Neural progenitor cell (in vitro differentiated cells): Measurements from ENCODE around the gene FMN1. TPM values are rescaled to one million over a fixed set of nuclear protein-coding genes. Genes with fewer than 3 reads are reported as not detected.
"Not testable (repeated sequence)": the region's sequence is repeated elsewhere in the genome, so short reads cannot be mapped to it uniquely, and the experiment has no call there.

Experiments used
- DNase-seq: peaks from one replicate; pipeline ENCODE4 v3.0.0-alpha.2; 2016; ENCODE audit warnings: low spot score
- H2AFZ ChIP-seq: fragments of 200-600 bp; sonication (generic); replicated peaks from 2 replicates; pipeline ENCODE4 v1.6.1; 2016; ENCODE audit warnings: antibody characterized with exemption
- H3F3A ChIP-seq: fragments of 200-600 bp; sonication (generic); 2 replicates; pipeline ENCODE4 v1.6.1; 2016; ENCODE audit warnings: antibody characterized with exemption, low read depth
- H3K27ac ChIP-seq: fragments of 200-600 bp; sonication (generic); 2 replicates; pipeline ENCODE4 v1.5.1; 2016; ENCODE audit warnings: mild to moderate bottlenecking
- H3K27me3 ChIP-seq: fragments of 200-600 bp; sonication (generic); 2 replicates; pipeline ENCODE4 v1.6.1; 2016; ENCODE audit warnings: mild to moderate bottlenecking, moderate library complexity
- H3K36me3 ChIP-seq: fragments of 200-600 bp; sonication (generic); 2 replicates; pipeline ENCODE4 v1.5.1; 2016
- H3K4me1 ChIP-seq: fragments of 200-600 bp; sonication (generic); 2 replicates; pipeline ENCODE4 v1.6.1; 2016; ENCODE audit warnings: mixed run types
- H3K4me2 ChIP-seq: fragments of 200-600 bp; sonication (generic); 2 replicates; pipeline ENCODE4 v1.6.1; 2016
- H3K4me3 ChIP-seq: fragments of 200-600 bp; sonication (generic); 2 replicates; pipeline ENCODE4 v1.5.1; 2016
- H3K79me2 ChIP-seq: fragments of 200-600 bp; sonication (generic); 2 replicates; pipeline ENCODE4 v1.6.1; 2016; ENCODE audit warnings: low read depth
- H3K9ac ChIP-seq: fragments of 200-600 bp; sonication (generic); 2 replicates; pipeline ENCODE4 v1.6.1; 2016
- H3K9me3 ChIP-seq: fragments of 200-600 bp; sonication (generic); 2 replicates; pipeline ENCODE4 v1.5.1; 2016; ENCODE audit warnings: low read depth
- H4K20me1 ChIP-seq: fragments of 200-600 bp; sonication (generic); 2 replicates; pipeline ENCODE4 v1.6.1; 2016; ENCODE audit warnings: low read depth
- H3K27ac Mint-ChIP-seq: 3 replicates; pipeline ENCODE4 v1.8.0; 2021; ENCODE audit warnings: mixed read lengths
- H3K27me3 Mint-ChIP-seq: 2 replicates; pipeline ENCODE4 v1.8.0; 2022; ENCODE audit warnings: low read depth, mild to moderate bottlenecking, inconsistent platforms, moderate library complexity, mixed read lengths; ENCODE audit not compliant: insufficient read depth
- H3K36me3 Mint-ChIP-seq: 3 replicates; pipeline ENCODE4 v1.8.0; 2021; ENCODE audit warnings: mixed read lengths
- H3K4me1 Mint-ChIP-seq: 3 replicates; pipeline ENCODE4 v1.8.0; 2021; ENCODE audit warnings: mixed read lengths
- H3K4me3 Mint-ChIP-seq: 3 replicates; pipeline ENCODE4 v1.8.0; 2021; ENCODE audit warnings: mild to moderate bottlenecking, moderate library complexity, mixed read lengths
- H3K9me3 Mint-ChIP-seq: 3 replicates; pipeline ENCODE4 v1.8.0; 2020; ENCODE audit warnings: mixed read lengths
- CTCF ChIP-seq: fragments of 200-600 bp; sonication (generic); IDR thresholded peaks from 2 replicates; pipeline ENCODE4 v1.5.1; 2017; ENCODE audit warnings: antibody characterized with exemption, mild to moderate bottlenecking
- EZH2 ChIP-seq: fragments of 200-600 bp; sonication (generic); IDR thresholded peaks from 2 replicates; pipeline ENCODE4 v1.6.1; 2017; ENCODE audit warnings: antibody characterized with exemption, mild to moderate bottlenecking, moderate library complexity
- EZH2phosphoT487 ChIP-seq: fragments of 200-600 bp; sonication (generic); IDR thresholded peaks from 2 replicates; pipeline ENCODE4 v1.6.1; 2017; ENCODE audit warnings: antibody characterized with exemption
- total RNA-seq: library from RNA; depleted of rRNA; stranded (reverse); fragments of >200 nt; gene quantifications from 2 replicates; pipeline ENCODE4 v1.2.3, GENCODE V29; 2015; ENCODE audit warnings: low replicate concordance

The FMN1 gene
- total RNA-seq, 1 donor from 2014 or later = 5.7 TPM

GRCh38 chr15:33074212-33074611 is 120.3 kb downstream of the FMN1 start:
- peak overlapping the region; percentile 58 for H3K27ac ChIP-seq
- Mint-ChIP-seq H3K27ac (no peak overlapping the region), H3K27me3 (peaks cover 3% of the 10 kb centered on the region), H3K4me1 (peaks cover 13% of the 10 kb centered on the region), H3K4me3 (no peak overlapping the region), H3K9me3 (no peaks in the 10 kb centered on the region), H3K36me3 (no peaks in the 10 kb centered on the region)
- no peak overlapping the region for H2AFZ ChIP-seq
- no peaks in the 10 kb centered on the region for H4K20me1 ChIP-seq
- H3K4me3 ChIP-seq = no peak overlapping the region
- H3K27me3 ChIP-seq = no peaks in the 10 kb centered on the region
- H3K9ac ChIP-seq = no peak overlapping the region
- TF ChIP-seq EZH2 (no peak), CTCF (no peak), EZH2phosphoT487 (no peak)
- H3K79me2 ChIP-seq = no peaks in the 10 kb centered on the region
- no peaks in the 10 kb centered on the region for H3K9me3 ChIP-seq
- H3F3A ChIP-seq = peaks cover 11% of the 10 kb centered on the region
- no peaks in the 10 kb centered on the region for H3K36me3 ChIP-seq
- H3K4me1 ChIP-seq = peaks cover 6% of the 10 kb centered on the region
- H3K4me2 ChIP-seq = peak overlapping the region; percentile 1
- DNase-seq = no peak

GRCh38 chr15:33071451-33071850 is 123.1 kb downstream of the FMN1 start:
- TF ChIP-seq EZH2phosphoT487 (no peak), EZH2 (no peak), CTCF (no peak)
- Histone ChIP-seq H3K36me3 (no peaks in the 10 kb centered on the region), H3K9me3 (no peaks in the 10 kb centered on the region), H3F3A (peaks cover 11% of the 10 kb centered on the region), H2AFZ (no peak overlapping the region), H3K4me3 (no peak overlapping the region), H3K79me2 (no peaks in the 10 kb centered on the region), H3K27me3 (no peaks in the 10 kb centered on the region), H3K9ac (no peak overlapping the region), H3K4me2 (no peak overlapping the region), H3K4me1 (peaks cover 25% of the 10 kb centered on the region), H4K20me1 (no peaks in the 10 kb centered on the region), H3K27ac (no peak overlapping the region)
- H3K36me3 Mint-ChIP-seq = no peaks in the 10 kb centered on the region
- H3K4me3 Mint-ChIP-seq = no peak overlapping the region
- DNase-seq = no peak
- H3K4me1 Mint-ChIP-seq = peaks cover 32% of the 10 kb centered on the region
- H3K9me3 Mint-ChIP-seq = no peaks in the 10 kb centered on the region
- H3K27me3 Mint-ChIP-seq = peaks cover 3% of the 10 kb centered on the region
- H3K27ac Mint-ChIP-seq = no peak overlapping the region

GRCh38 chr15:33069903-33070302 is 124.6 kb downstream of the FMN1 start:
- not testable (repeated sequence) for H3K27ac Mint-ChIP-seq, H3K9me3 Mint-ChIP-seq, H3K27ac ChIP-seq, H3K9ac ChIP-seq, H3K36me3 ChIP-seq, H3K4me3 ChIP-seq, DNase-seq, H3K9me3 ChIP-seq, H3K27me3 Mint-ChIP-seq, H3K4me3 Mint-ChIP-seq, H3K79me2 ChIP-seq, H2AFZ ChIP-seq, H3K36me3 Mint-ChIP-seq, H4K20me1 ChIP-seq, H3F3A ChIP-seq, H3K27me3 ChIP-seq, H3K4me2 ChIP-seq
- peaks cover 27% of the 10 kb centered on the region for H3K4me1 ChIP-seq
- H3K4me1 Mint-ChIP-seq = peaks cover 33% of the 10 kb centered on the region

- no peak overlapping the region for H3K4me3 ChIP-seq
- no peaks in the 10 kb centered on the region for H3K79me2 ChIP-seq
- no peak overlapping the region for H3K27ac ChIP-seq
- H3K4me1 ChIP-seq = peaks cover 28% of the 10 kb centered on the region
- Mint-ChIP-seq H3K4me1 (peaks cover 37% of the 10 kb centered on the region), H3K27ac (no peak overlapping the region), H3K4me3 (no peak overlapping the region), H3K27me3 (peaks cover 5% of the 10 kb centered on the region), H3K36me3 (no peaks in the 10 kb centered on the region), H3K9me3 (no peaks in the 10 kb centered on the region)
- H3K9ac ChIP-seq = no peak overlapping the region
- no peaks in the 10 kb centered on the region for H3K36me3 ChIP-seq
- H3F3A ChIP-seq = peaks cover 2% of the 10 kb centered on the region
- no peak for DNase-seq
- H3K27me3 ChIP-seq = no peaks in the 10 kb centered on the region
- TF ChIP-seq CTCF = no peak
- TF ChIP-seq EZH2phosphoT487 = no peak
- TF ChIP-seq EZH2 = no peak
- H2AFZ ChIP-seq = no peak overlapping the region
- H3K9me3 ChIP-seq = no peaks in the 10 kb centered on the region
- H3K4me2 ChIP-seq = no peak overlapping the region
- H4K20me1 ChIP-seq = no peaks in the 10 kb centered on the region
Measured at GRCh38 chr15:33069161-33069560, 125.4 kb downstream of the FMN1 start.
